ENCODE results near the gene PCDHA2. TPM values are rescaled to one million over a fixed set of nuclear protein-coding genes. Genes with fewer than 3 reads are reported as not detected.
A peak's percentile ranks its signal among the peaks of the same experiment; 100 is the strongest.

Gene PCDHA2
- total and polyA plus RNA-seq, 9 of the 15 experiments (the other 6 are each of a cell fraction or from before 2014, with no cell fraction given) = not detected

DNA sequence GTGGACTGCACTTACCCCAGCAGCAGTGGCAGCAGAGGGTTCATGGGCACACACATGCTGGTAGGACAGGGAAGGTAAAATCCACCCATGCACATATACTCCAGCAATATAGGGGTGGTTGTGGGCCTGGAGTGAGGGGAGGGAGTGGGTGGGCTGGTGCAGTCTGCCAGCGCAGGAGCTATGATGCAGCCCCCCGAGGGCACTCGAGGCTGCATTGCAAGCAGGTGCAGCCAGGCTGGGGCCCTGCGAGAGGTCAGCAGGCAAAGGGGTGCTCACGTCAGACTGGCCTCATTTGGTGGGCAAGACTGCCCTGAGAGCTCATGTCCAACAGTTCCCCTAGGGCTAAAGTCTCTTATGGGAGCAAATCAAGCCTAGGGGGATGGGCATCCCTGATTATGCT is 41.1 kb upstream of the PCDHA2 start (continued):
- TF ChIP-seq, protein P1, sequence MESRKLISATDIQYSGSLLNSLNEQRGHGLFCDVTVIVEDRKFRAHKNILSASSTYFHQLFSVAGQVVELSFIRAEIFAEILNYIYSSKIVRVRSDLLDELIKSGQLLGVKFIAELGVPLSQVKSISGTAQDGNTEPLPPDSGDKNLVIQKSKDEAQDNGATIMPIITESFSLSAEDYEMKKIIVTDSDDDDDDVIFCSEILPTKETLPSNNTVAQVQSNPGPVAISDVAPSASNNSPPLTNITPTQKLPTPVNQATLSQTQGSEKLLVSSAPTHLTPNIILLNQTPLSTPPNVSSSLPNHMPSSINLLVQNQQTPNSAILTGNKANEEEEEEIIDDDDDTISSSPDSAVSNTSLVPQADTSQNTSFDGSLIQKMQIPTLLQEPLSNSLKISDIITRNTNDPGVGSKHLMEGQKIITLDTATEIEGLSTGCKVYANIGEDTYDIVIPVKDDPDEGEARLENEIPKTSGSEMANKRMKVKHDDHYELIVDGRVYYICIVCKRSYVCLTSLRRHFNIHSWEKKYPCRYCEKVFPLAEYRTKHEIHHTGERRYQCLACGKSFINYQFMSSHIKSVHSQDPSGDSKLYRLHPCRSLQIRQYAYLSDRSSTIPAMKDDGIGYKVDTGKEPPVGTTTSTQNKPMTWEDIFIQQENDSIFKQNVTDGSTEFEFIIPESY (CRISPR knock-in tag; IDR thresholded peaks at IDR 0.05) = no peak
- TF ChIP-seq ZNF134 (CRISPR knock-in tag; conservative IDR thresholded peaks at IDR 0.05) (no peak), SMARCA4 (IDR thresholded peaks at IDR 0.05) (no peak), EP400 (IDR thresholded peaks at IDR 0.05) (no peak)
- TF ChIP-seq, protein P2, sequence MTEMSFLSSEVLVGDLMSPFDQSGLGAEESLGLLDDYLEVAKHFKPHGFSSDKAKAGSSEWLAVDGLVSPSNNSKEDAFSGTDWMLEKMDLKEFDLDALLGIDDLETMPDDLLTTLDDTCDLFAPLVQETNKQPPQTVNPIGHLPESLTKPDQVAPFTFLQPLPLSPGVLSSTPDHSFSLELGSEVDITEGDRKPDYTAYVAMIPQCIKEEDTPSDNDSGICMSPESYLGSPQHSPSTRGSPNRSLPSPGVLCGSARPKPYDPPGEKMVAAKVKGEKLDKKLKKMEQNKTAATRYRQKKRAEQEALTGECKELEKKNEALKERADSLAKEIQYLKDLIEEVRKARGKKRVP (CRISPR knock-in tag; IDR thresholded peaks at IDR 0.05) = no peak

DNA sequence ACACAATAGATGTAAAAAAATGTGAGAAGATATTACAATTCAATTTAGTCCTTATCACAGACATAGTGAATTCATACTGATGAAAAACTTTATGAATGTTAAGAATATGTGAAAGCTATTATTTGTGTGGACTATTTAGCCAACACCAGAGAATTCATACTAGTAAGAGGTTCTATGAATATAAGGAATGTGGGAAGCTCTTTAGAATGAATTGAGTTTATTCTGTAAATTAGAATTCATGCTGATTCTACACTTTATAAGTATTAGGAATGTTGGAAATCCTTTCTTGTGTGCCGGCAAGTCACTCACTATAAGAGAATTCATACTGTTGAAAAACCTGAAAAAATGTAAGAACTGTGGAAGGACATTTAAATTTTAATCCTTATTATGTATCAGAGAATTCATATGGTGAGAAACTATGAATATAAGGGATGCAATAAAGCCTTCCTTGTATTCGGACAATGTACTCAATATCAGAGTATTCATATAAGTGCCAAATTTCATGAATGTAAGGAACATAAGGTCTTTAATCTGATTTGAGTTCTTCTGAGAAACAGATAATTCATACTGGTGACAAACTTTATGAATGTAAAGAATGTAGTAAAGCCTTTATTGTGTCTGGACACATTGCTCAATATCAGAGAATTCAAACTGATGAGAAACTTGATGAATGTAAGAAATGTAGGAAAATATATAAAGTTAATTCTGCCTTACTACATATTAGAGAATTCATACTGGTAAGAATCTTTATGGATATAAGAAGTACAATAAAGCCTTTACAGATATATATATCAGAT is 30.3 kb upstream of the PCDHA2 start:
- no peak overlapping the region for H3K27ac ChIP-seq (ENCODE audit: extremely low read depth, low read depth, low read length)
- intact Hi-C loops (cut with micrococcal nuclease) (no loop called here), in situ Hi-C loops (cut with MboI) (no loop called here)
- H3K27me3 ChIP-seq (ENCODE audit: control insufficient read depth in 2 of 2, insufficient read depth in 2 of 2, low read length in 2 of 2) = no peaks in the 10 kb centered on the region
- ChIA-PET CTCF (ENCODE audit: low intra/inter-chr PET ratio) (no interaction called here), POLR2A (interaction anchor here (0.5 kb wide), 1 partner anchor 20 kb away, joined by 3 read pairs; no protein-coding TSS in a partner anchor)
- no peaks in the 10 kb centered on the region for H4K20me1 ChIP-seq (replicated peaks; ENCODE audit: control insufficient read depth, insufficient read depth, low read length)
- FAIRE-seq = no peak
- no peak for ATAC-seq
- H3K79me2 ChIP-seq (ENCODE audit: control insufficient read depth, insufficient read depth, low read length) = no peaks in the 10 kb centered on the region
- H3K4me1 ChIP-seq (replicated peaks in 1 of 2; ENCODE audit: control insufficient read depth in 2 of 2, insufficient read depth in 2 of 2, low read length in 2 of 2) = no peaks in the 10 kb centered on the region
- H3K9me3 ChIP-seq (replicated peaks; ENCODE audit: control insufficient read depth, insufficient read depth, low read depth, low read length) = peaks cover 13% of the 10 kb centered on the region
- WGBS (ENCODE audit: insufficient coverage, low coverage, missing lambda C conversion rate) = 3% methylated on average over 2 of the region's 2 CpGs
- no peak overlapping the region for H3K4me2 ChIP-seq (ENCODE audit: insufficient read depth, low read length)
- H3K9me1 ChIP-seq (ENCODE audit: control insufficient read depth, insufficient read depth, low read length) = no peaks in the 10 kb centered on the region
- no peak overlapping the region for H3K9ac ChIP-seq (ENCODE audit: insufficient read depth in 1 of 2, low read depth in 2 of 2, low read length in 2 of 2)
- H2AFZ ChIP-seq (ENCODE audit: low read depth, low read length) = no peak overlapping the region
- DNase-seq (ENCODE audit: extremely low read depth in 1 of 4, low spot score in 3 of 4) = no peak
- no TSS peak for BruUV-seq (replicated peaks)
- H3K4me3 ChIP-seq = no peak overlapping the region
- H3K36me3 ChIP-seq (ENCODE audit: control insufficient read depth, insufficient read depth, low read length) = no peaks in the 10 kb centered on the region
- TF ChIP-seq TFAM (CRISPR knock-in tag; conservative IDR thresholded peaks at IDR 0.05) (no peak), ZNF274 (IDR thresholded peaks at IDR 0.05; ENCODE audit: borderline replicate concordance, low read depth, low read length) (peak; percentile 97), KDM5B (IDR thresholded peaks at IDR 0.05; ENCODE audit: insufficient replicate concordance, low read depth, low read length) (no peak), ELF2 (CRISPR knock-in tag; IDR thresholded peaks at IDR 0.05) (no peak), HDAC3 (IDR thresholded peaks at IDR 0.05; ENCODE audit: borderline replicate concordance, partially characterized antibody) (no peak), NCOA4 (IDR thresholded peaks at IDR 0.05; ENCODE audit: partially characterized antibody) (no peak), HDAC6 (IDR thresholded peaks at IDR 0.05; ENCODE audit: low read depth, low read length) (no peak)
- TF ChIP-seq, protein P3, sequence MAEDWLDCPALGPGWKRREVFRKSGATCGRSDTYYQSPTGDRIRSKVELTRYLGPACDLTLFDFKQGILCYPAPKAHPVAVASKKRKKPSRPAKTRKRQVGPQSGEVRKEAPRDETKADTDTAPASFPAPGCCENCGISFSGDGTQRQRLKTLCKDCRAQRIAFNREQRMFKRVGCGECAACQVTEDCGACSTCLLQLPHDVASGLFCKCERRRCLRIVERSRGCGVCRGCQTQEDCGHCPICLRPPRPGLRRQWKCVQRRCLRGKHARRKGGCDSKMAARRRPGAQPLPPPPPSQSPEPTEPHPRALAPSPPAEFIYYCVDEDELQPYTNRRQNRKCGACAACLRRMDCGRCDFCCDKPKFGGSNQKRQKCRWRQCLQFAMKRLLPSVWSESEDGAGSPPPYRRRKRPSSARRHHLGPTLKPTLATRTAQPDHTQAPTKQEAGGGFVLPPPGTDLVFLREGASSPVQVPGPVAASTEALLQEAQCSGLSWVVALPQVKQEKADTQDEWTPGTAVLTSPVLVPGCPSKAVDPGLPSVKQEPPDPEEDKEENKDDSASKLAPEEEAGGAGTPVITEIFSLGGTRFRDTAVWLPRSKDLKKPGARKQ (CRISPR knock-in tag; IDR thresholded peaks at IDR 0.05) = no peak

All from K562 (cell line).